HG02973 (cell line): ENCODE data around the gene CYTH2.

Experiments used
- ATAC-seq: cut with Tn5 transposase; IDR thresholded peaks from one replicate; pipeline ENCODE4 v1.9.1; 2021; ENCODE audit warnings: moderate library complexity; ENCODE audit not compliant: unreplicated experiment

The CYTH2 gene

DNA sequence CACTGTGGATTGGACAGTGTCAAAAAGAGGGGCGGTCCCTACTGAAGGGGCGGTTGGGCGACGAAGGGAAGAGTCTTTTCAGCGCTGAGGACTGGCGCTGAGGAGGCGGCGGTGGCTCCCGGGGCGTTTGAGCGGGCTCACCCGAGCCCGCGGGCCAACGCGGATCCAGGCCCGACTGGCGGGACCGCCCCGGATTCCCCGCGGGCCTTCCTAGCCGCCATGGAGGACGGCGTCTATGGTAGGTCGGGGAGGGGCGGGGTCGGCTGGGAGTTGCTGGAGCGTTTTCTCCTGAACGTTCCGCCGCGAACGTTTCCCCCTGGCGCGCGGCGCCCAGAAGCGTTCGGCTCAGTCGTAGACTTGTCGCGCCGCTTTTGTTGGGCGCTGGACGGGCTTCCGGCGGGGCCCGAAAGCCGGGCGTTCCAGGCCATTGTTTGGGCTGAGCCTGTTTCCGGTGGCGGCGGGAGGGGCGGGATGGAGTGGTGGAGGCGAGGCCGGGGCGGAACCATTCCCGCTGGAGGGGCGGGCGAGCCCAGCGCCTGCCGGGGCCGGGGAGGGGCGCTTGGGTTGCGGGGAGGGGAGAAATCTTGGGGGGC is at the start of gene CYTH2:
CYTH2 (plus strand) TSS at position 81 of the 593 bp plus-strand sequence; CDS start at position 220, 139 bp downstream.
- peak; percentile 26 for ATAC-seq

GRCh38 chr19:48421548-48421947 is 47.6 kb upstream of the CYTH2 start:
- ATAC-seq: no peak

GRCh38 chr19:48424694-48425219 is 44.4 kb upstream of the CYTH2 start:
- no peak for ATAC-seq

GRCh38 chr19:48428670-48429069 is 40.5 kb upstream of the CYTH2 start:
- no peak for ATAC-seq

GRCh38 chr19:48433337-48433736 is 35.8 kb upstream of the CYTH2 start:
- no peak for ATAC-seq

- no peak for ATAC-seq
Measured at GRCh38 chr19:48436586-48436985, 32.6 kb upstream of the CYTH2 start.

DNA sequence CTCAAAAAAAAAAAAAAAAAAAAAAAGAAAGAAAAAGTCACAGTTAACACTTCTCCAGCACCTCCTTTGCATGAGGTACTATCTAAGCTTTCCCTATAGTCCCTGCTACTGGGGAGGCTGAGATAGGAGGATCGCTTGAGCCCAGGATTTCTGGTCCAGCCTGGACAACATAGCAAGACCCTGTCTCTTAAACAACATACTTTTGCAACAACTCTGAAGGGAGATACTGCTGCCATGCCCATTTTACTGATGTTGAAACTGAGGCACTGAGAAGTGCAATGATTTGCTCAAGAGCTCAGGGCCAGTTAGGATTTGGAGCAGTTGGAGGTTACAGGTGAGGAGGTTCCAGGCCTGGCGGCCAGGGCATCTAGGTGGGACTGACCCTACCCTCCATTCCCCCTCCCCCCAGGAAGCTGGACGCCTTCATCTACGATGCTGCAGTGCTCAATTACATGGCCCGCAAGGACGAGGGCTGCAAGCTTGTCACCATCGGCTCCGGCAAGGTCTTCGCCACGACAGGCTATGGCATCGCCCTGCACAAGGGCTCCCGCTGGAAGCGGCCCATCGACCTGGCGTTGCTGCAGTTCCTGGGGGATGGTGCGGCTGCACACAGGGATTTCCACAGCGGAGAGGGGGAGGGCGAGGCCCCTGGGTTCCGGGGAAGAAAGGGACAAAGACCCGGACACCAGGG is 27.7 kb upstream of the CYTH2 start:
- no peak for ATAC-seq

GRCh38 chr19:48442116-48443035 is 26.8 kb upstream of the CYTH2 start:
- ATAC-seq: no peak

DNA sequence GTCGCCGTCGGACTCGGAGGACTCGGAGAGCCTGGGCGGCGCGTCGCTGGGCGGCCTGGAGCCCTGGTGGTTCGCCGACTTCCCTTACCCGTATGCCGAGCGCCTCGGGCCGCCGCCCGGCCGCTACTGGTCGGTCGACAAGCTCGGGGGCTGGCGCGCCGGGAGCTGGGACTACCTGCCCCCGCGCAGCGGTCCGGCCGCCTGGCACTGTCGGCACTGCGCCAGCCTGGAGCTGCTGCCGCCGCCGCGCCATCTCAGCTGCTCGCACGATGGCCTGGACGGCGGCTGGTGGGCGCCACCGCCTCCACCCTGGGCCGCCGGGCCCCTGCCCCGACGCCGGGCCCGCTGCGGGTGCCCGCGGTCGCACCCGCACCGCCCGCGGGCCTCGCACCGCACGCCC is 25.9 kb upstream of the CYTH2 start:
- ATAC-seq: no peak

- no peak for ATAC-seq
Measured at GRCh38 chr19:48443731-48444128, 25.4 kb upstream of the CYTH2 start.

DNA sequence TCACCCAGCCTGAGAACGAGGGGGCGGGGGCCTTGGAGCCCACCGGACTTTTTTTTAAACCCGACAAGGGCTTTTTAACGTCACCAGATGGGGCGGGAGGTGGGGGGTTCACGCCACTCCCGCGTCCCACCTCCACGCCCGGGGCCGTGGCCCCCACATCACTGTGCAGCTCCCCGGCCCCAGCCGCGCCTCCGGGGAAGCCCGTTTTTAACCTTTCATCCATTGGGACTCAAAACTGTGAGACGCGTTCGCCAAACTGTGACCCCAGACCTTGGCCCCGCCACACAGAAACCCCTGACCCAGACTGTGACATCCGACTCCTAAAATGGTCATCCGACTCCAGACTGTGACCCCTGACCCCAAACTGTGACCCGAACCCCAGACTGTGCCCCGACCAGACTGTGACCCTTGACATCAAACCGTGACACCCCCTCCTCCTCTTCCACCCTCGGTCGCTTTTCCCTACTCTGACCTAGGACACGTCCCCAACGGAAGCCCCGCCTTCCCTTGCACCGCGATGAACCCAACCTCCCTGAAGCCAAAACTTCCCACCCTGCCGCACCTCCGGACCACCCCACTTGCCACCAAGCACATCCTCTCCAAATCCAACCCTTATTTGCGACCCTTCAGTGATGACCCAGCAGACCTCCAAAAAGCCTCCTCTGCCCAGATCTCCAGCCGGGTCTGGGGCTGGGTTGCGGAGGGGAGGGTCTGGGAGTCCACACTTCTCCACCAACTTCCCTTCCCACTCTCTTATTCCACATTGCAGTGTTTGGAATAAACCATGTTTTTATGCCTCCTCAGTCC is 24.8 kb upstream of the CYTH2 start:
- ATAC-seq: no peak

- ATAC-seq: no peak
Measured at GRCh38 chr19:48444936-48445200, 24.3 kb upstream of the CYTH2 start.

DNA sequence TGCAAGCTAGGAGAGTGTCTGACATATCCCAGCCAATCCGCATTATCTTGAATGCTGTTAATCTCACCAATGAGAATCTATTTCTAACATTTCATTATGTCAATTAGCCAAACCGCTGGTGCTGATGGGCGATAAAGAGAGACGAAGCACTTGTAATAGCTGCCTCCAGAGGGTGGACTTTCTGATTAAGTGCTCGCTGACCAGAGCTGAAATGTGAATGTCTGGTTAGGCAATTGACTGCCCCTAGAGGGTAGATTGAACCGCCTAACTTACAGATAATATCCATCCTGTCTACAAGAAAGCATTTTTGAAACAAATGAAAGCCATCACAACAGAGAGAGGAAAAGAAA is 23.9 kb upstream of the CYTH2 start:
- ATAC-seq: peak; percentile 15

DNA sequence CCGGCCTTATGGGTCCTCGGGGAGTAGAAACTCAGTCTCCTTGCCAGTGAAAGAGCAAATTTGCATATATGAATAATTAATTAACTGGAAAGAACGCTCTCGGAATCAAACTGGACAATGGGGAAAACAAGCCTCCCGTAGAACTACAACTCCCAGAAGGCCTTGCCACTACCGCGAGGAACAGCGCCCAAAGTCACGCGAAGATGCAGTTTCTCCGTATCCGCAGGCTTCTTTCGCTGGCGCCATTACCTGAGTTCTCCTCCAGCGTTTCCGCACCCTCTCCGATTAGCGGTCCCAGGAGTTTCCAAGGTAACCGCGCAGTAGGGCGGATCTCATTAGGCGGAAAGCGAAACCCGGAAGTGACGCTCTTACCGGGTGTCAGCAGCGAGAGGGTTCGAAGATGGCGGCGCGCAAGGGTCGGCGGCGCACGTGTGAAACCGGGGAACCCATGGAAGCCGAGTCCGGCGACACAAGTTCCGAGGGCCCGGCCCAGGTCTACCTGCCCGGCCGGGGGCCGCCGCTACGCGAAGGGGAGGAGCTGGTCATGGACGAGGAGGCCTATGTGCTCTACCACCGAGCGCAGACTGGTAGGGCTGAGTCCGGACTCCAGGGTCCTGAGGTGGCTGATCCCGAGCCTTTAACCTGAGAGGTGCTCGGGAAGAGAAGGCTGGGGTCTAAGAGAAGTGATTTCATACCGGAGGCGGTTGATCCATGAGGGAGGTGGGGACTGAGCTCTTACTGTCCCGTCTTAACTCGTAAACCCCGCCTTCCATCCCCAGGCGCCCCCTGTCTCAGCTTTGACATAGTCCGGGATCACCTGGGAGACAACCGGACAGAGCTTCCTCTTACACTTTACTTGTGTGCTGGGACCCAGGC is 23.3 kb upstream of the CYTH2 start, which contains the start of gene GRWD1:
GRWD1 (plus strand) TSS at position 378 of the 876 bp plus-strand sequence; CDS start at position 401, 23 bp downstream.
- peak; percentile 73 for ATAC-seq

GRCh38 chr19:48446579-48446978 is 22.6 kb upstream of the CYTH2 start:
- no peak for ATAC-seq

GRCh38 chr19:48448563-48448962 is 20.6 kb upstream of the CYTH2 start:
- ATAC-seq: no peak

- ATAC-seq: no peak
Measured at GRCh38 chr19:48450441-48450840, 18.7 kb upstream of the CYTH2 start.

DNA sequence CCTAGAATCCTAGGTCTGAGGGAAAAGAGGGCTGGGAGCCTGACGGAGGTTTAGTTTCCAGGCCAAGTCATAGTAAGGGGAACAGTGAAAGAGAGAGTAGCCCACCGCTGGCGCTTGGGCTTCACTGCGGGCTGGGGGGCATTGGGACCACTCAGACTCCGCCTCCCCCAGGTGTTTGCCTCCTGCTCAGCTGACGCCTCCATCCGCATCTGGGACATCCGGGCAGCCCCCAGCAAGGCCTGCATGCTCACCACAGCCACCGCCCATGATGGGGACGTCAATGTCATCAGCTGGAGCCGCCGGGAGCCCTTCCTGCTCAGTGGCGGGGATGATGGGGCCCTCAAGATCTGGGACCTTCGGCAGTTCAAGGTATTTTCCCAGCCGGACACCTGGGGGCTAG is 18.3 kb upstream of the CYTH2 start:
- no peak for ATAC-seq

- ATAC-seq: no peak
Measured at GRCh38 chr19:48451624-48452023, 17.5 kb upstream of the CYTH2 start.
